Tibial nerve (tissue), 4 donors: ENCODE data around the gene DNAJB13. TPM values are rescaled to one million over a fixed set of nuclear protein-coding genes. Genes with fewer than 3 reads are reported as not detected.
"Not testable (repeated sequence)": the region's sequence is repeated elsewhere in the genome, so short reads cannot be mapped to it uniquely, and the experiment has no call there.

ENCODE experiments used
- DNase-seq, 2 donors: peaks; one replicate each; pipeline ENCODE4 v3.0.0-alpha.2; 2019; ENCODE audit warnings: low spot score in 2 of 2
- H3K27ac ChIP-seq, 4 donors: fragments of 200-600 bp; sonication (generic) in 3 of 4; one replicate each; pipeline ENCODE4 v1.5.1; 2017 to 2019; ENCODE audit warnings: mild to moderate bottlenecking in 1 of 4
- H3K27me3 ChIP-seq, 2 donors: fragments of 200-600 bp; sonication (generic) in 1 of 2; one replicate each; pipeline versions ENCODE4 v1.5.1 to v1.6.0; 2017 to 2019
- H3K36me3 ChIP-seq, 3 donors: fragments of 200-600 bp; sonication (generic); one replicate each; pipeline ENCODE4 v1.5.1; 2018 to 2019
- H3K4me1 ChIP-seq, 4 donors: fragments of 200-600 bp; sonication (generic) in 3 of 4; one replicate each; pipeline ENCODE4 v1.5.1; 2017 to 2019
- H3K4me3 ChIP-seq, 4 donors: fragments of 200-600 bp; sonication (generic) in 3 of 4; one replicate each; pipeline ENCODE4 v1.5.1; 2017 to 2019; ENCODE audit warnings: mild to moderate bottlenecking in 1 of 4, moderate library complexity in 1 of 4
- H3K9me3 ChIP-seq, 4 donors: fragments of 200-600 bp; sonication (generic) in 3 of 4; one replicate each; pipeline ENCODE4 v1.5.1; 2017 to 2019
- CTCF ChIP-seq, 5 experiments: fragments of 200-600 bp in 3 of 5; fragments of 450-650 bp in 2 of 5; sonication (generic) in 3 of 5; IDR thresholded peaks; one replicate each; pipeline ENCODE4 v1.5.1; 2016 to 2019; ENCODE audit warnings: antibody characterized with exemption in 5 of 5, mild to moderate bottlenecking in 3 of 5, moderate library complexity in 2 of 5
- EP300 ChIP-seq, 2 donors: sonication (generic); formaldehyde crosslinking; IDR thresholded peaks; one replicate each; pipeline ENCODE4 v1.6.1; 2017; ENCODE audit warnings: antibody characterized with exemption in 2 of 2, mild to moderate bottlenecking in 1 of 2
- POLR2A ChIP-seq, 2 donors: fragments of 450-650 bp; IDR thresholded peaks; one replicate each; pipeline ENCODE4 v1.6.1; 2017; ENCODE audit warnings: antibody characterized with exemption in 2 of 2, mild to moderate bottlenecking in 2 of 2, moderate library complexity in 2 of 2
- WGBS, 2 donors: methylation state at CpG; one replicate each; pipeline ENCODE4 v1.1.5; 2018; 5-methylcytosine and 5-hydroxymethylcytosine counted together
- total RNA-seq, 4 donors: library from RNA; depleted of rRNA; stranded (reverse); fragments of >200 nt; gene quantifications; one replicate each; pipeline ENCODE4 v1.1.0, GENCODE V29; 2016

The DNAJB13 gene
- total RNA-seq, 4 donors from 2014 or later: 1.2 TPM; not detected in 3

- Histone ChIP-seq H3K4me3 (peak within 1 kb of the TSS; percentile 42 to 64 (median 56)), H3K27me3 (no peaks in the 10 kb centered on the region), H3K4me1 (peaks cover 0 to 17% (median 9%) of the 10 kb centered on the region in 4 donors), H3K9me3 (no peaks in the 10 kb centered on the region), H3K27ac (peak within 1 kb of the TSS; percentile 55 to 90 (median 87)), H3K36me3 (peaks cover 0 to 16% (median 7%) of the 10 kb centered on the region in 3 donors)
- TF ChIP-seq EP300 (IDR thresholded peaks at IDR 0.05) (no peak), POLR2A (IDR thresholded peaks at IDR 0.05) (no peak), CTCF (IDR thresholded peaks at IDR 0.05) (no peak)
- peak; percentile 75 to 77 for DNase-seq
- WGBS, 2 donors: 0 to 2% methylated on average over 19 to 38 of the region's 43 CpGs
Measured at GRCh38 chr11:73982595-73982989, 31.8 kb downstream of the DNAJB13 start, which contains the start of gene UCP2. Gene UCP2, minus strand, starts transcription at chr11:73982843. Its CDS starts 4,465 bp downstream, at chr11:73978378.

- H3K9me3 ChIP-seq: no peaks in the 10 kb centered on the region
- peak overlapping the region; percentile 55 to 90 (median 87) for H3K27ac ChIP-seq
- peaks cover 0 to 17% (median 9%) of the 10 kb centered on the region in 4 donors for H3K4me1 ChIP-seq
- no peaks in the 10 kb centered on the region for H3K27me3 ChIP-seq
- peaks cover 0 to 10% (median 2%) of the 10 kb centered on the region in 3 donors for H3K36me3 ChIP-seq
- peak; percentile 48 to 85 for TF ChIP-seq EP300 (IDR thresholded peaks at IDR 0.05)
- peak in 1 of 5 experiments; percentile 25 for TF ChIP-seq CTCF (IDR thresholded peaks at IDR 0.05)
- peak; percentile 20 to 63 for TF ChIP-seq POLR2A (IDR thresholded peaks at IDR 0.05)
- 0 to 1% methylated on average over 51 to 56 of the region's 56 CpGs for WGBS, 2 donors
- peak overlapping the region; percentile 42 to 64 (median 56) for H3K4me3 ChIP-seq
- DNase-seq: peak; percentile 72 to 77
Measured at GRCh38 chr11:73982990-73983740, 32.3 kb downstream of the DNAJB13 start.

- peaks cover 0 to 17% (median 8%) of the 10 kb centered on the region in 4 donors for H3K4me1 ChIP-seq
- no peaks in the 10 kb centered on the region for H3K27me3 ChIP-seq
- 44 to 58% methylated on average over 18 of the region's 18 CpGs for WGBS, 2 donors
- H3K27ac ChIP-seq: peak overlapping the region; percentile 55 to 90 (median 87)
- peaks cover 0 to 3% (median 0%) of the 10 kb centered on the region in 3 donors for H3K36me3 ChIP-seq
- DNase-seq: no peak
- no peaks in the 10 kb centered on the region for H3K9me3 ChIP-seq
- TF ChIP-seq CTCF (IDR thresholded peaks at IDR 0.05) (no peak), EP300 (IDR thresholded peaks at IDR 0.05) (no peak), POLR2A (IDR thresholded peaks at IDR 0.05) (no peak)
- peak overlapping the region; percentile 42 to 64 (median 56) for H3K4me3 ChIP-seq
Measured at GRCh38 chr11:73983741-73984538, 33.1 kb downstream of the DNAJB13 start.

GRCh38 chr11:73985661-73986060, 34.8 kb downstream of the DNAJB13 start:
- not testable (repeated sequence) for H3K27me3 ChIP-seq, H3K27ac ChIP-seq, H3K36me3 ChIP-seq, H3K4me3 ChIP-seq, DNase-seq, H3K9me3 ChIP-seq
- H3K4me1 ChIP-seq: peaks cover 0 to 17% (median 2%) of the 10 kb centered on the region in 4 donors
- WGBS, 2 donors: 95% methylated on average over 4 of the region's 4 CpGs

GRCh38 chr11:73988227-73988626, 37.4 kb downstream of the DNAJB13 start:
- WGBS, 2 donors: 88 to 92% methylated on average over 7 of the region's 7 CpGs
- Histone ChIP-seq H3K36me3 (no peaks in the 10 kb centered on the region), H3K4me3 (no peak overlapping the region), H3K27me3 (no peaks in the 10 kb centered on the region), H3K4me1 (peaks cover 0 to 9% (median 0%) of the 10 kb centered on the region in 4 donors), H3K9me3 (no peaks in the 10 kb centered on the region), H3K27ac (no peak overlapping the region)
- no peak for DNase-seq
- TF ChIP-seq POLR2A (IDR thresholded peaks at IDR 0.05) (no peak), CTCF (IDR thresholded peaks at IDR 0.05) (no peak), EP300 (IDR thresholded peaks at IDR 0.05) (no peak)
